ENCODE results near the gene PTPRN2. TPM values are rescaled to one million over a fixed set of nuclear protein-coding genes. Genes with fewer than 3 reads are reported as not detected.

The PTPRN2 gene
- total and polyA plus RNA-seq, 5 experiments from 2014 or later: 0.69 to 1.5 (median 0.99) TPM

- no peaks in the 10 kb centered on the region for H3K36me3 Mint-ChIP-seq
- ATAC-seq (no peak), DNase-seq (no peak)
- H3K4me1 Mint-ChIP-seq: no peaks in the 10 kb centered on the region
- no peaks in the 10 kb centered on the region for H3K9me3 Mint-ChIP-seq
- no peak overlapping the region for H3K27ac Mint-ChIP-seq
- peaks cover 0 to 8% (median 2%) of the 10 kb centered on the region in 5 donors for H3K27me3 Mint-ChIP-seq
- no peak overlapping the region for H3K4me3 Mint-ChIP-seq
- POLR2A ChIA-PET: no interaction called here
Observed at GRCh38 chr7:158368449-158368848, 219.2 kb downstream of the PTPRN2 start.

- Mint-ChIP-seq H3K9me3 (no peaks in the 10 kb centered on the region), H3K27me3 (peaks cover 0 to 8% (median 2%) of the 10 kb centered on the region in 5 donors), H3K36me3 (no peaks in the 10 kb centered on the region), H3K27ac (no peak overlapping the region), H3K4me1 (no peaks in the 10 kb centered on the region), H3K4me3 (no peak overlapping the region)
- POLR2A ChIA-PET: no interaction called here
- no peak for ATAC-seq
- no peak for DNase-seq
Observed at GRCh38 chr7:158367634-158367982, 220.0 kb downstream of the PTPRN2 start.

- Mint-ChIP-seq H3K9me3 (no peaks in the 10 kb centered on the region), H3K27ac (no peak overlapping the region), H3K4me3 (no peak overlapping the region), H3K36me3 (no peaks in the 10 kb centered on the region), H3K4me1 (no peaks in the 10 kb centered on the region), H3K27me3 (peaks cover 0 to 9% (median 2%) of the 10 kb centered on the region in 5 donors)
- DNase-seq (no peak), ATAC-seq (no peak)
- POLR2A ChIA-PET: no interaction called here
Observed at GRCh38 chr7:158366916-158367633, 220.5 kb downstream of the PTPRN2 start.

- no peaks in the 10 kb centered on the region for H3K36me3 Mint-ChIP-seq
- no peaks in the 10 kb centered on the region for H3K4me1 Mint-ChIP-seq
- H3K27ac Mint-ChIP-seq: no peak overlapping the region
- no peak for DNase-seq
- POLR2A ChIA-PET: no interaction called here
- H3K9me3 Mint-ChIP-seq: no peaks in the 10 kb centered on the region
- ATAC-seq: no peak
- no peak overlapping the region for H3K4me3 Mint-ChIP-seq
- peaks cover 0 to 12% (median 3%) of the 10 kb centered on the region in 5 donors for H3K27me3 Mint-ChIP-seq
Observed at GRCh38 chr7:158366346-158366745, 221.3 kb downstream of the PTPRN2 start.

- H3K36me3 Mint-ChIP-seq: no peaks in the 10 kb centered on the region
- no peaks in the 10 kb centered on the region for H3K4me1 Mint-ChIP-seq
- DNase-seq (no peak), ATAC-seq (no peak)
- H3K9me3 Mint-ChIP-seq: no peaks in the 10 kb centered on the region
- no peak overlapping the region for H3K27ac Mint-ChIP-seq
- POLR2A ChIA-PET: no interaction called here
- H3K27me3 Mint-ChIP-seq: peaks cover 0 to 12% (median 0%) of the 10 kb centered on the region in 5 donors
- H3K4me3 Mint-ChIP-seq: no peak overlapping the region
Observed at GRCh38 chr7:158365267-158365666, 222.4 kb downstream of the PTPRN2 start.

GRCh38 chr7:158364451-158364850 lies 223.2 kb downstream of the PTPRN2 start:
- DNase-seq (no peak), ATAC-seq (no peak)
- POLR2A ChIA-PET: no interaction called here
- H3K4me1 Mint-ChIP-seq: no peaks in the 10 kb centered on the region
- no peaks in the 10 kb centered on the region for H3K36me3 Mint-ChIP-seq
- H3K9me3 Mint-ChIP-seq: no peaks in the 10 kb centered on the region
- H3K27ac Mint-ChIP-seq: peak overlapping the region in 2 of 10 donors; percentile 60 to 82
- peaks cover 0 to 12% (median 0%) of the 10 kb centered on the region in 5 donors for H3K27me3 Mint-ChIP-seq
- no peak overlapping the region for H3K4me3 Mint-ChIP-seq

GRCh38 chr7:158362912-158363905 lies 224.4 kb downstream of the PTPRN2 start:
- H3K27me3 Mint-ChIP-seq: peaks cover 0 to 8% (median 0%) of the 10 kb centered on the region in 5 donors
- ATAC-seq: no peak
- H3K9me3 Mint-ChIP-seq: no peaks in the 10 kb centered on the region
- H3K4me3 Mint-ChIP-seq: no peak overlapping the region
- peak overlapping the region in 1 of 10 donors; percentile 65 for H3K27ac Mint-ChIP-seq
- POLR2A ChIA-PET: no interaction called here
- H3K36me3 Mint-ChIP-seq: no peaks in the 10 kb centered on the region
- H3K4me1 Mint-ChIP-seq: no peaks in the 10 kb centered on the region
- DNase-seq: no peak

GRCh38 chr7:158362001-158362400 lies 225.6 kb downstream of the PTPRN2 start:
- POLR2A ChIA-PET: no interaction called here
- Mint-ChIP-seq H3K4me1 (no peaks in the 10 kb centered on the region), H3K9me3 (no peaks in the 10 kb centered on the region), H3K27me3 (peaks cover 0 to 8% (median 4%) of the 10 kb centered on the region in 5 donors), H3K4me3 (no peak overlapping the region), H3K36me3 (peaks cover 0 to 1% (median 0%) of the 10 kb centered on the region in 3 donors), H3K27ac (no peak overlapping the region)
- DNase-seq (no peak), ATAC-seq (no peak)

GRCh38 chr7:158361326-158361946 lies 226.2 kb downstream of the PTPRN2 start:
- Mint-ChIP-seq H3K27ac (peak overlapping the region in 1 of 10 donors; percentile 62), H3K36me3 (peaks cover 0 to 3% (median 1%) of the 10 kb centered on the region in 3 donors), H3K9me3 (peaks cover 0 to 1% (median 0%) of the 10 kb centered on the region in 9 donors), H3K4me3 (no peak overlapping the region), H3K4me1 (no peaks in the 10 kb centered on the region), H3K27me3 (peaks cover 0 to 14% (median 10%) of the 10 kb centered on the region in 5 donors)
- DNase-seq (no peak), ATAC-seq (no peak)
- POLR2A ChIA-PET: no interaction called here

GRCh38 chr7:158358926-158359645 lies 228.5 kb downstream of the PTPRN2 start:
- POLR2A ChIA-PET: no interaction called here
- H3K4me3 Mint-ChIP-seq: no peak overlapping the region

GRCh38 chr7:158357898-158358821 lies 229.5 kb downstream of the PTPRN2 start:
- DNase-seq: peak in 1 of 10 donors; percentile 30
- peaks cover 0 to 24% (median 1%) of the 10 kb centered on the region in 3 donors for H3K36me3 Mint-ChIP-seq

More at GRCh38 chr7:158358926-158359645, 228.5 kb downstream of the PTPRN2 start:
- DNase-seq (no peak), ATAC-seq (no peak)
- Mint-ChIP-seq H3K36me3 (peaks cover 0 to 21% (median 1%) of the 10 kb centered on the region in 3 donors), H3K27me3 (peaks cover 1 to 20% (median 14%) of the 10 kb centered on the region in 5 donors), H3K9me3 (peaks cover 8 to 22% (median 13%) of the 10 kb centered on the region in 9 donors), H3K27ac (no peak overlapping the region), H3K4me1 (no peaks in the 10 kb centered on the region)

More at GRCh38 chr7:158357898-158358821, 229.5 kb downstream of the PTPRN2 start:
- Mint-ChIP-seq H3K9me3 (peaks cover 10 to 30% (median 17%) of the 10 kb centered on the region in 9 donors), H3K4me3 (no peak overlapping the region), H3K4me1 (no peaks in the 10 kb centered on the region), H3K27ac (no peak overlapping the region), H3K27me3 (peaks cover 1 to 22% (median 14%) of the 10 kb centered on the region in 5 donors)
- no peak for ATAC-seq
- POLR2A ChIA-PET: no interaction called here

Data from naive thymus-derived CD8-positive, alpha-beta T cell (primary cell).